K562 (cell line): ENCODE results near the gene DUSP5. TPM values are rescaled to one million over a fixed set of nuclear protein-coding genes. Genes with fewer than 3 reads are reported as not detected.

ENCODE experiments used
- ATAC-seq: fragments of 200-7000 bp; cut with Tn5 transposase; 3 replicates; pipeline ENCODE4 v1.9.1; 2020; ENCODE audit warnings: moderate library complexity
- BruUV-seq: library from RNA; stranded (reverse); fragments of 400-500 nt; replicated peaks from 2 replicates; lab custom pipeline; 2021; lab: Mats Ljungman, UMichigan
- CTCF ChIA-PET: fragments of 300-600 bp; formaldehyde crosslinking; extraction: SDS; loops from one replicate; lab custom pipeline; 2021; ENCODE audit warnings: low intra/inter-chr PET ratio; lab: Yijun Ruan, JAX
- POLR2A ChIA-PET: fragments of 300-600, 350-650 bp; sonication (Branson Sonifier 250); formaldehyde crosslinking; extraction: SDS; loops from one replicate; lab custom pipeline; 2021; ENCODE audit warnings: antibody characterized with exemption, inconsistent platforms; lab: Yijun Ruan, JAX
- DNase-seq, 4 experiments: peaks; one replicate each; pipeline versions ENCODE4 v3.0.0 to v3.0.0-alpha.2; 2011 to 2018; ENCODE audit warnings: low spot score in 3 of 4, mixed read lengths in 3 of 4; ENCODE audit errors: extremely low read depth in 1 of 4
- FAIRE-seq: peaks from 2 replicates; lab custom pipeline; 2011; peaks lifted over from hg19 to GRCh38; lab: Jason Lieb, UNC
- H2AFZ ChIP-seq: 2 replicates; pipeline ENCODE4 v1.6.0; 2011; ENCODE audit warnings: low read depth, low read length, control low read depth, inconsistent platforms
- H3K27ac ChIP-seq: fragments of 200-600 bp; 3 replicates; pipeline ENCODE4 v1.8.0; 2011; ENCODE audit warnings: low read depth, mild to moderate bottlenecking, control low read depth, inconsistent platforms, low read length, moderate library complexity, mixed read lengths; ENCODE audit errors: extremely low read depth
- H3K27me3 ChIP-seq, 2 experiments: fragments of 300-600 bp in 1 of 2; 2 replicates in 1 of 2; 3 replicates in 1 of 2; pipeline versions ENCODE4 v1.6.0 to v1.8.0; 2011; ENCODE audit warnings: inconsistent platforms in 2 of 2, low read length in 2 of 2, mild to moderate bottlenecking in 1 of 2, mixed read lengths in 1 of 2, moderate library complexity in 1 of 2; ENCODE audit not compliant: control insufficient read depth in 2 of 2, insufficient read depth in 2 of 2
- H3K36me3 ChIP-seq: fragments of 300-600 bp; 3 replicates; pipeline ENCODE4 v1.8.0; 2011; ENCODE audit warnings: mild to moderate bottlenecking, low read length, inconsistent platforms; ENCODE audit not compliant: control insufficient read depth, insufficient read depth
- H3K4me1 ChIP-seq, 2 experiments: fragments of 200-600 bp in 1 of 2; replicated peaks in 1 of 2; 2 replicates in 1 of 2; 3 replicates in 1 of 2; pipeline versions ENCODE4 v1.5.1 to v1.8.0; 2011; ENCODE audit warnings: inconsistent platforms in 2 of 2, low read length in 2 of 2, mild to moderate bottlenecking in 1 of 2, mixed read lengths in 1 of 2, moderate library complexity in 1 of 2; ENCODE audit not compliant: control insufficient read depth in 2 of 2, insufficient read depth in 2 of 2
- H3K4me2 ChIP-seq: 2 replicates; pipeline ENCODE4 v1.6.1; 2011; ENCODE audit warnings: low read length, control low read depth, inconsistent platforms, mixed read lengths; ENCODE audit not compliant: insufficient read depth
- H3K4me3 ChIP-seq: fragments of 200-600 bp; sonication (generic), shearing (Covaris generic); 2 replicates; pipeline ENCODE4 v1.5.1; 2016; ENCODE audit warnings: control low read depth, inconsistent platforms
- H3K79me2 ChIP-seq: fragments of 200-600 bp; 3 replicates; pipeline ENCODE4 v1.8.0; 2011; ENCODE audit warnings: low read length, inconsistent platforms; ENCODE audit not compliant: control insufficient read depth, insufficient read depth
- H3K9ac ChIP-seq, 2 experiments: 2 replicates each; pipeline versions ENCODE4 v1.6.0 to v1.6.1; 2011; ENCODE audit warnings: low read depth in 2 of 2, low read length in 2 of 2, control low read depth in 1 of 2, inconsistent platforms in 1 of 2, mild to moderate bottlenecking in 1 of 2, mixed read lengths in 1 of 2; ENCODE audit not compliant: insufficient read depth in 1 of 2
- H3K9me1 ChIP-seq: one replicate; pipeline ENCODE4 v1.6.0; 2011; ENCODE audit warnings: inconsistent platforms, mild to moderate bottlenecking, low read length, moderate library complexity; ENCODE audit not compliant: control insufficient read depth, insufficient read depth
- H3K9me3 ChIP-seq: replicated peaks from 2 replicates; pipeline ENCODE4 v1.5.1; 2011; ENCODE audit warnings: low read depth, low read length, inconsistent platforms; ENCODE audit not compliant: control insufficient read depth, insufficient read depth
- H4K20me1 ChIP-seq: replicated peaks from 2 replicates; pipeline ENCODE4 v1.6.1; 2011; ENCODE audit warnings: low read length, inconsistent platforms, mixed read lengths; ENCODE audit not compliant: control insufficient read depth, insufficient read depth
- BRF1 ChIP-seq: IDR thresholded peaks from 3 replicates; pipeline ENCODE4 v1.6.1; 2011; ENCODE audit warnings: borderline replicate concordance, mild to moderate bottlenecking; ENCODE audit not compliant: insufficient read length; ENCODE audit errors: extremely low read depth
- ETS2 ChIP-seq: IDR thresholded peaks from 2 replicates; pipeline ENCODE4 v1.6.1; 2016; ENCODE audit warnings: borderline replicate concordance, missing genetic modification characterization, mild to moderate bottlenecking, moderate library complexity, missing compliant biosample characterization; ENCODE audit not compliant: poor library complexity, severe bottlenecking
- KHSRP ChIP-seq: fragments of 450-650 bp; IDR thresholded peaks from 2 replicates; pipeline ENCODE4 v1.6.1; 2017
- PHTF2 ChIP-seq: fragments of 250-450 bp; sonication (Bioruptor Pico); IDR thresholded peaks from 2 replicates; pipeline ENCODE4 v1.5.0; 2021; ENCODE audit warnings: mild to moderate bottlenecking
- STAG1 ChIP-seq: sonication (generic); formaldehyde crosslinking; IDR thresholded peaks from 2 replicates; pipeline ENCODE4 v1.5.0; 2020; ENCODE audit warnings: missing genetic modification reagents, borderline replicate concordance
- ZNF133 ChIP-seq: fragments of 250-450 bp; sonication (Bioruptor Pico); IDR thresholded peaks from 2 replicates; pipeline ENCODE4 v1.4.0; 2020; ENCODE audit warnings: mild to moderate bottlenecking
- ZNF184 ChIP-seq: sonication (generic); formaldehyde crosslinking; IDR thresholded peaks from 2 replicates; pipeline ENCODE4 v1.5.0; 2020; ENCODE audit warnings: missing genetic modification reagents
- ZNF583 ChIP-seq: fragments of 250-450 bp; sonication (Bioruptor Pico); IDR thresholded peaks from 2 replicates; pipeline ENCODE4 v1.4.0; 2020
- ZNF830 ChIP-seq: fragments of 250-450 bp; sonication (Bioruptor Pico); IDR thresholded peaks from 2 replicates; pipeline ENCODE4 v1.5.0; 2021; ENCODE audit warnings: mild to moderate bottlenecking
- WGBS: fragments of 100-300 bp; shearing (Covaris generic); methylation state at CpG from one replicate; pipeline ENCODE4 v1.1.6; 2016; ENCODE audit warnings: low coverage, mixed read lengths; ENCODE audit not compliant: insufficient coverage; ENCODE audit errors: missing lambda C conversion rate; 5-methylcytosine and 5-hydroxymethylcytosine counted together
- in situ Hi-C: fragments of 300-500 bp; cut with MboI; formaldehyde crosslinking; loops from 4 replicates; pipeline ENCODE4 v1.15.0; 2018; ENCODE audit warnings: inconsistent platforms, mixed read lengths
- intact Hi-C: fragments of 100-400 bp; cut with micrococcal nuclease; formaldehyde crosslinking; loops from 2 replicates; pipeline ENCODE4 v1.14.2; 2022
- polyA plus RNA-seq, 8 experiments: library from polyadenylated mRNA; depleted of rRNA in 4 of 8; stranded (reverse) in 5 of 8; unstranded in 3 of 8; fragments of >200 nt; fragmentation: Nextera tagmentation in 2 of 8; fragmentation: Illumina TruSeq in 1 of 8; extraction: Ambion mirVana in 2 of 8; extraction: Trizol in 1 of 8; gene quantifications; 2 replicates each; pipeline versions ENCODE4 v1.2.1 to v1.2.3, GENCODE V29; 2011 to 2014; ENCODE audit warnings: inconsistent platforms in 1 of 8, missing spikeins in 1 of 8
- total RNA-seq, 7 experiments: library from RNA; depleted of rRNA in 6 of 7; stranded (reverse); fragments of >200 nt in 6 of 7; fragmentation: Illumina TruSeq in 2 of 7; extraction: Trizol in 2 of 7; gene quantifications; 2 replicates each; pipeline versions ENCODE4 v1.2.1 to v1.2.3, GENCODE V29; 2011 to 2021; ENCODE audit warnings: low replicate concordance in 1 of 7
- TF ChIP-seq, protein P1 (sequence below): fragments of 200-400 bp; formaldehyde crosslinking; IDR thresholded peaks from 2 replicates; pipeline ENCODE4 v1.6.1; 2017; ENCODE audit warnings: mild to moderate bottlenecking, low read depth, low read length, moderate library complexity
- TF ChIP-seq, protein P2 (sequence below): IDR thresholded peaks from 2 replicates; pipeline ENCODE4 v1.6.1; 2016; ENCODE audit warnings: missing genetic modification characterization, missing compliant biosample characterization
- TF ChIP-seq, protein P3 (sequence below): fragments of 150-350 bp; conservative IDR thresholded peaks from 2 replicates; pipeline ENCODE4 v1.6.1; 2014; ENCODE audit warnings: low read length
- TF ChIP-seq, protein P4 (sequence below): fragments of 250-450 bp; sonication (Bioruptor Pico); IDR thresholded peaks from 2 replicates; pipeline ENCODE4 v1.4.0; 2020; ENCODE audit warnings: mild to moderate bottlenecking
- TF ChIP-seq, protein P5 (sequence below): fragments of 450-650 bp; formaldehyde crosslinking; IDR thresholded peaks from 2 replicates; pipeline ENCODE4 v1.4.0; 2020; ENCODE audit warnings: mild to moderate bottlenecking, moderate library complexity

DUSP5 gene
- total and polyA plus RNA-seq, 9 of the 15 experiments (the other 6 are each of a cell fraction or from before 2014, with no cell fraction given) = 0.49 to 3.4 (median 2.0) TPM

DNA sequence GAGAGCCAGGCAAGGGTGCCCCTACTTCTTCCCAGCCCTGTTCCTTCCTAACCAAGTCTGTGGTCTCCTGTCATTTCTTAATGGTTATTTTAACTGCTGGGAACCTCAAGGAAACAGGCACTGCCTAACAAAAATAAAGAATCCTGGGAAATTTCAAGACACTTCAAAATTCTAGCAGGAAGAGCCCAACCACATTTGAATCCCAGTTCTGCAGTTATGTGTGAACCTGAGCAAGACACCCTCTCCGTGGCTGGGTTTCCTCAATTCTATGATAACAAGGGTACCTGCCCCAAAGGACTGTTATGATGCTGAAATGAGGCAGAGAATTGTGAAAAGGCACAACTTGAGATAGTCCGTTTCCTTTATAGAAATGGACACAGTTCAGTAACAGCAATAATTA, 36.2 kb upstream of the DUSP5 start:
- ATAC-seq (no peak), FAIRE-seq (no peak), DNase-seq (no peak)
- no peaks in the 10 kb centered on the region for H3K36me3 ChIP-seq
- H3K4me3 ChIP-seq = no peak overlapping the region
- H3K27ac ChIP-seq = no peak overlapping the region
- peaks cover 0 to 12% of the 10 kb centered on the region in 2 experiments; a peak in 2 of 5 replicates for H3K27me3 ChIP-seq
- intact Hi-C loops (no loop called here), in situ Hi-C loops (no loop called here)
- no peaks in the 10 kb centered on the region for H4K20me1 ChIP-seq
- peaks cover 0 to 7% of the 10 kb centered on the region in 2 experiments; a peak in 2 of 5 replicates for H3K4me1 ChIP-seq
- 7% methylated on average over 2 of the region's 2 CpGs for WGBS
- no TSS peak for BruUV-seq
- H2AFZ ChIP-seq = no peak overlapping the region
- H3K79me2 ChIP-seq = no peaks in the 10 kb centered on the region
- TF ChIP-seq BRF1 (no peak), STAG1 (CRISPR knock-in tag) (no peak), ZNF830 (CRISPR knock-in tag) (no peak), PHTF2 (no peak), ZNF133 (CRISPR knock-in tag) (no peak), KHSRP (no peak), ETS2 (tag) (no peak), ZNF184 (no peak), ZNF583 (CRISPR knock-in tag) (no peak)
- TF ChIP-seq, protein P1, sequence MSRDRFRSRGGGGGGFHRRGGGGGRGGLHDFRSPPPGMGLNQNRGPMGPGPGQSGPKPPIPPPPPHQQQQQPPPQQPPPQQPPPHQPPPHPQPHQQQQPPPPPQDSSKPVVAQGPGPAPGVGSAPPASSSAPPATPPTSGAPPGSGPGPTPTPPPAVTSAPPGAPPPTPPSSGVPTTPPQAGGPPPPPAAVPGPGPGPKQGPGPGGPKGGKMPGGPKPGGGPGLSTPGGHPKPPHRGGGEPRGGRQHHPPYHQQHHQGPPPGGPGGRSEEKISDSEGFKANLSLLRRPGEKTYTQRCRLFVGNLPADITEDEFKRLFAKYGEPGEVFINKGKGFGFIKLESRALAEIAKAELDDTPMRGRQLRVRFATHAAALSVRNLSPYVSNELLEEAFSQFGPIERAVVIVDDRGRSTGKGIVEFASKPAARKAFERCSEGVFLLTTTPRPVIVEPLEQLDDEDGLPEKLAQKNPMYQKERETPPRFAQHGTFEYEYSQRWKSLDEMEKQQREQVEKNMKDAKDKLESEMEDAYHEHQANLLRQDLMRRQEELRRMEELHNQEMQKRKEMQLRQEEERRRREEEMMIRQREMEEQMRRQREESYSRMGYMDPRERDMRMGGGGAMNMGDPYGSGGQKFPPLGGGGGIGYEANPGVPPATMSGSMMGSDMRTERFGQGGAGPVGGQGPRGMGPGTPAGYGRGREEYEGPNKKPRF = no peak
- TF ChIP-seq, protein P2, sequence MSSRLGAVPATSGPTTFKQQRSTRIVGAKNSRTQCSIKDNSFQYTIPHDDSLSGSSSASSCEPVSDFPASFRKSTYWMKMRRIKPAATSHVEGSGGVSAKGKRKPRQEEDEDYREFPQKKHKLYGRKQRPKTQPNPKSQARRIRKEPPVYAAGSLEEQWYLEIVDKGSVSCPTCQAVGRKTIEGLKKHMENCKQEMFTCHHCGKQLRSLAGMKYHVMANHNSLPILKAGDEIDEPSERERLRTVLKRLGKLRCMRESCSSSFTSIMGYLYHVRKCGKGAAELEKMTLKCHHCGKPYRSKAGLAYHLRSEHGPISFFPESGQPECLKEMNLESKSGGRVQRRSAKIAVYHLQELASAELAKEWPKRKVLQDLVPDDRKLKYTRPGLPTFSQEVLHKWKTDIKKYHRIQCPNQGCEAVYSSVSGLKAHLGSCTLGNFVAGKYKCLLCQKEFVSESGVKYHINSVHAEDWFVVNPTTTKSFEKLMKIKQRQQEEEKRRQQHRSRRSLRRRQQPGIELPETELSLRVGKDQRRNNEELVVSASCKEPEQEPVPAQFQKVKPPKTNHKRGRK (tag) = no peak
- TF ChIP-seq, protein P3, sequence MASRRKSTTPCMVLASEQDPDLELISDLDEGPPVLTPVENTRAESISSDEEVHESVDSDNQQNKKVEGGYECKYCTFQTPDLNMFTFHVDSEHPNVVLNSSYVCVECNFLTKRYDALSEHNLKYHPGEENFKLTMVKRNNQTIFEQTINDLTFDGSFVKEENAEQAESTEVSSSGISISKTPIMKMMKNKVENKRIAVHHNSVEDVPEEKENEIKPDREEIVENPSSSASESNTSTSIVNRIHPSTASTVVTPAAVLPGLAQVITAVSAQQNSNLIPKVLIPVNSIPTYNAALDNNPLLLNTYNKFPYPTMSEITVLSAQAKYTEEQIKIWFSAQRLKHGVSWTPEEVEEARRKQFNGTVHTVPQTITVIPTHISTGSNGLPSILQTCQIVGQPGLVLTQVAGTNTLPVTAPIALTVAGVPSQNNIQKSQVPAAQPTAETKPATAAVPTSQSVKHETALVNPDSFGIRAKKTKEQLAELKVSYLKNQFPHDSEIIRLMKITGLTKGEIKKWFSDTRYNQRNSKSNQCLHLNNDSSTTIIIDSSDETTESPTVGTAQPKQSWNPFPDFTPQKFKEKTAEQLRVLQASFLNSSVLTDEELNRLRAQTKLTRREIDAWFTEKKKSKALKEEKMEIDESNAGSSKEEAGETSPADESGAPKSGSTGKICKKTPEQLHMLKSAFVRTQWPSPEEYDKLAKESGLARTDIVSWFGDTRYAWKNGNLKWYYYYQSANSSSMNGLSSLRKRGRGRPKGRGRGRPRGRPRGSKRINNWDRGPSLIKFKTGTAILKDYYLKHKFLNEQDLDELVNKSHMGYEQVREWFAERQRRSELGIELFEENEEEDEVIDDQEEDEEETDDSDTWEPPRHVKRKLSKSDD = no peak
- TF ChIP-seq, protein P4, sequence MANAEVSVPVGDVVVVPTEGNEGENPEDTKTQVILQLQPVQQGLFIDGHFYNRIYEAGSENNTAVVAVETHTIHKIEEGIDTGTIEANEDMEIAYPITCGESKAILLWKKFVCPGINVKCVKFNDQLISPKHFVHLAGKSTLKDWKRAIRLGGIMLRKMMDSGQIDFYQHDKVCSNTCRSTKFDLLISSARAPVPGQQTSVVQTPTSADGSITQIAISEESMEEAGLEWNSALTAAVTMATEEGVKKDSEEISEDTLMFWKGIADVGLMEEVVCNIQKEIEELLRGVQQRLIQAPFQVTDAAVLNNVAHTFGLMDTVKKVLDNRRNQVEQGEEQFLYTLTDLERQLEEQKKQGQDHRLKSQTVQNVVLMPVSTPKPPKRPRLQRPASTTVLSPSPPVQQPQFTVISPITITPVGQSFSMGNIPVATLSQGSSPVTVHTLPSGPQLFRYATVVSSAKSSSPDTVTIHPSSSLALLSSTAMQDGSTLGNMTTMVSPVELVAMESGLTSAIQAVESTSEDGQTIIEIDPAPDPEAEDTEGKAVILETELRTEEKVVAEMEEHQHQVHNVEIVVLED = no peak
- TF ChIP-seq, protein P5, sequence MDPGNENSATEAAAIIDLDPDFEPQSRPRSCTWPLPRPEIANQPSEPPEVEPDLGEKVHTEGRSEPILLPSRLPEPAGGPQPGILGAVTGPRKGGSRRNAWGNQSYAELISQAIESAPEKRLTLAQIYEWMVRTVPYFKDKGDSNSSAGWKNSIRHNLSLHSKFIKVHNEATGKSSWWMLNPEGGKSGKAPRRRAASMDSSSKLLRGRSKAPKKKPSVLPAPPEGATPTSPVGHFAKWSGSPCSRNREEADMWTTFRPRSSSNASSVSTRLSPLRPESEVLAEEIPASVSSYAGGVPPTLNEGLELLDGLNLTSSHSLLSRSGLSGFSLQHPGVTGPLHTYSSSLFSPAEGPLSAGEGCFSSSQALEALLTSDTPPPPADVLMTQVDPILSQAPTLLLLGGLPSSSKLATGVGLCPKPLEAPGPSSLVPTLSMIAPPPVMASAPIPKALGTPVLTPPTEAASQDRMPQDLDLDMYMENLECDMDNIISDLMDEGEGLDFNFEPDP (CRISPR knock-in tag) = no peak
- ChIA-PET POLR2A (no interaction called here), CTCF (no interaction called here)
- H3K4me2 ChIP-seq = no peak overlapping the region
- H3K9ac ChIP-seq = no peak overlapping the region
- H3K9me3 ChIP-seq = no peaks in the 10 kb centered on the region
- H3K9me1 ChIP-seq = no peaks in the 10 kb centered on the region
